ENCODE results near the gene OCSTAMP. TPM values are rescaled to one million over a fixed set of nuclear protein-coding genes. Genes with fewer than 3 reads are reported as not detected.

OCSTAMP gene
- total and polyA plus RNA-seq, 12 donors: 0.16 to 0.17 TPM; not detected in 10

- TF ChIP-seq CTCF (IDR thresholded peaks at IDR 0.05) (peak in 1 of 6 experiments; percentile 3), POLR2A (IDR thresholded peaks at IDR 0.05) (no peak)
- 75 to 90% (median 83%) methylated on average over 2 of the region's 2 CpGs for WGBS, 4 donors
- intact Hi-C loops (cut with DNase I): no loop called here
- Histone ChIP-seq H3K9me3 (replicated peaks in 1 of 3) (no peaks in the 10 kb centered on the region), H3K27me3 (peaks cover 6% of the 10 kb centered on the region), H3K27ac (no peak overlapping the region), H3K36me3 (replicated peaks in 1 of 2) (no peaks in the 10 kb centered on the region), H3K4me1 (replicated peaks in 1 of 2) (no peaks in the 10 kb centered on the region), H3K4me3 (no peak overlapping the region)
- DNase-seq: no peak
These were observed 11.3 kb downstream of the OCSTAMP start for GRCh38 chr20:46539113-46539512.

GRCh38 chr20:46530640-46531039, 19.8 kb downstream of the OCSTAMP start:
- WGBS, 4 donors: 66 to 76% (median 70%) methylated on average over 4 of the region's 4 CpGs

GRCh38 chr20:46523696-46524328, 26.6 kb downstream of the OCSTAMP start:
- TF ChIP-seq POLR2A (IDR thresholded peaks at IDR 0.05) (no peak), CTCF (IDR thresholded peaks at IDR 0.05) (no peak)
- DNase-seq: no peak
- Histone ChIP-seq H3K4me3 (no peak overlapping the region), H3K9me3 (replicated peaks in 1 of 3) (no peaks in the 10 kb centered on the region), H3K27me3 (no peaks in the 10 kb centered on the region), H3K4me1 (replicated peaks in 1 of 2) (no peaks in the 10 kb centered on the region), H3K36me3 (replicated peaks in 1 of 2) (no peaks in the 10 kb centered on the region), H3K27ac (no peak overlapping the region)
- WGBS, 4 donors: 48 to 52% (median 50%) methylated on average over 2 of the region's 2 CpGs
- intact Hi-C loops (cut with DNase I): loop anchor here in 1 of 2 donors (5.0 kb wide), 1 partner anchor 158 kb away; no protein-coding TSS in a partner anchor

More at GRCh38 chr20:46530640-46531039, 19.8 kb downstream of the OCSTAMP start:
- no peak for DNase-seq
- H3K9me3 ChIP-seq (replicated peaks in 1 of 3): no peaks in the 10 kb centered on the region
- H3K36me3 ChIP-seq (replicated peaks in 1 of 2): no peaks in the 10 kb centered on the region
- no peak overlapping the region for H3K27ac ChIP-seq
- no peaks in the 10 kb centered on the region for H3K4me1 ChIP-seq (replicated peaks in 1 of 2)
- no peaks in the 10 kb centered on the region for H3K27me3 ChIP-seq
- TF ChIP-seq POLR2A (IDR thresholded peaks at IDR 0.05): no peak
- TF ChIP-seq CTCF (IDR thresholded peaks at IDR 0.05): no peak
- intact Hi-C loops (cut with DNase I): no loop called here
- no peak overlapping the region for H3K4me3 ChIP-seq

GRCh38 chr20:46523108-46523507, 27.3 kb downstream of the OCSTAMP start:
- H3K36me3 ChIP-seq (replicated peaks in 1 of 2): no peaks in the 10 kb centered on the region
- no peak for TF ChIP-seq POLR2A (IDR thresholded peaks at IDR 0.05)
- no peak for TF ChIP-seq CTCF (IDR thresholded peaks at IDR 0.05)
- no peaks in the 10 kb centered on the region for H3K4me1 ChIP-seq (replicated peaks in 1 of 2)
- intact Hi-C loops (cut with DNase I): loop anchor here in 1 of 2 donors (5.0 kb wide), 1 partner anchor 159 kb away; no protein-coding TSS in a partner anchor
- no peak overlapping the region for H3K4me3 ChIP-seq
- DNase-seq: no peak
- H3K27ac ChIP-seq: no peak overlapping the region
- peaks cover under 1% of the 10 kb centered on the region for H3K27me3 ChIP-seq
- H3K9me3 ChIP-seq (replicated peaks in 1 of 3): no peaks in the 10 kb centered on the region
- WGBS, 4 donors: 55 to 66% (median 63%) methylated on average over 5 of the region's 5 CpGs

All from adrenal gland (tissue), 12 donors.